Endothelial cell (in vitro differentiated cells): ENCODE data around the gene EPG5. TPM values are rescaled to one million over a fixed set of nuclear protein-coding genes. Genes with fewer than 3 reads are reported as not detected.

ENCODE experiments used
- DNase-seq: peaks from one replicate; pipeline ENCODE4 v3.0.0; 2021; ENCODE audit warnings: low spot score
- H3K27ac Mint-ChIP-seq: one replicate; pipeline ENCODE4 v1.8.0; 2021; ENCODE audit warnings: mixed read lengths, inconsistent platforms; ENCODE audit not compliant: unreplicated experiment
- H3K27me3 Mint-ChIP-seq: one replicate; pipeline ENCODE4 v1.8.0; 2021; ENCODE audit warnings: mild to moderate bottlenecking, moderate library complexity, mixed read lengths, inconsistent platforms; ENCODE audit not compliant: unreplicated experiment
- H3K36me3 Mint-ChIP-seq: one replicate; pipeline ENCODE4 v1.8.0; 2021; ENCODE audit warnings: mild to moderate bottlenecking, low read depth, mixed read lengths, inconsistent platforms; ENCODE audit not compliant: unreplicated experiment
- H3K4me1 Mint-ChIP-seq: one replicate; pipeline ENCODE4 v1.8.0; 2021; ENCODE audit warnings: mild to moderate bottlenecking, mixed read lengths, inconsistent platforms; ENCODE audit not compliant: unreplicated experiment
- H3K4me3 Mint-ChIP-seq: one replicate; pipeline ENCODE4 v1.8.0; 2021; ENCODE audit warnings: mild to moderate bottlenecking, mixed read lengths, inconsistent platforms; ENCODE audit not compliant: unreplicated experiment
- H3K9me3 Mint-ChIP-seq: one replicate; pipeline ENCODE4 v1.8.0; 2021; ENCODE audit warnings: mixed read lengths, inconsistent platforms; ENCODE audit not compliant: unreplicated experiment
- total RNA-seq: library from RNA; stranded (reverse); fragmentation: NEBNext Ultra II Directional; extraction: Animal tissue kit (Norgen Biotek cat#: 25700); gene quantifications from one replicate; pipeline ENCODE4 v1.2.1, GENCODE V29; 2021; ENCODE audit not compliant: unreplicated experiment
- TF ChIP-seq, protein P1 (sequence below): fragments of 200-600 bp; sonication (generic); IDR thresholded peaks from one replicate; pipeline ENCODE4 v1.5.0; 2021; ENCODE audit warnings: antibody characterized with exemption; ENCODE audit not compliant: unreplicated experiment

The EPG5 gene
- total RNA-seq, 1 donor from 2014 or later: 26.1 TPM

DNA sequence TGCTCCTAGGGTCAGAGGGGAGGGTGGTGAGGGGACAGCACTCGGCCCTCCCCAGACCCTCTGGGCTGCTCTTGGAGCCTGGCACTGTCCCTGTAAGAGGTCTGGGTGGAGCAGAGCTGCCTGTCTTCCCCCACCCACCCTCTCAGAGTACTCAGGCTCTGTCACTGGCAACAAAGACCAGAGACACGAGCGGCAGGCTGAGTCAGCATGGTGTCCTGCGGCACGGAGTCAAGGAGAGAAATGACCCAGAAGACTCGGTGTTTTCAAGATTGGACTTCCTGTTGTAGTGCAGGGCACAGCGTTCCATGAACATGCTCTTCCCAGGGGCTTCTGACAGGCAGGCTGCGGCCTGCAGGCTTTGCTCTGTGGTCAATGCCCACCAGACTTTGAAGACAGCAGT lies 121.7 kb downstream of the EPG5 start:
- Mint-ChIP-seq H3K9me3 (no peaks in the 10 kb centered on the region), H3K4me1 (peaks cover 5% of the 10 kb centered on the region), H3K27ac (no peak overlapping the region), H3K36me3 (peaks cover 16% of the 10 kb centered on the region), H3K27me3 (peaks cover 12% of the 10 kb centered on the region), H3K4me3 (no peak overlapping the region)
- DNase-seq: no peak
- TF ChIP-seq, protein P1, sequence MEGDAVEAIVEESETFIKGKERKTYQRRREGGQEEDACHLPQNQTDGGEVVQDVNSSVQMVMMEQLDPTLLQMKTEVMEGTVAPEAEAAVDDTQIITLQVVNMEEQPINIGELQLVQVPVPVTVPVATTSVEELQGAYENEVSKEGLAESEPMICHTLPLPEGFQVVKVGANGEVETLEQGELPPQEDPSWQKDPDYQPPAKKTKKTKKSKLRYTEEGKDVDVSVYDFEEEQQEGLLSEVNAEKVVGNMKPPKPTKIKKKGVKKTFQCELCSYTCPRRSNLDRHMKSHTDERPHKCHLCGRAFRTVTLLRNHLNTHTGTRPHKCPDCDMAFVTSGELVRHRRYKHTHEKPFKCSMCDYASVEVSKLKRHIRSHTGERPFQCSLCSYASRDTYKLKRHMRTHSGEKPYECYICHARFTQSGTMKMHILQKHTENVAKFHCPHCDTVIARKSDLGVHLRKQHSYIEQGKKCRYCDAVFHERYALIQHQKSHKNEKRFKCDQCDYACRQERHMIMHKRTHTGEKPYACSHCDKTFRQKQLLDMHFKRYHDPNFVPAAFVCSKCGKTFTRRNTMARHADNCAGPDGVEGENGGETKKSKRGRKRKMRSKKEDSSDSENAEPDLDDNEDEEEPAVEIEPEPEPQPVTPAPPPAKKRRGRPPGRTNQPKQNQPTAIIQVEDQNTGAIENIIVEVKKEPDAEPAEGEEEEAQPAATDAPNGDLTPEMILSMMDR: no peak

DNA sequence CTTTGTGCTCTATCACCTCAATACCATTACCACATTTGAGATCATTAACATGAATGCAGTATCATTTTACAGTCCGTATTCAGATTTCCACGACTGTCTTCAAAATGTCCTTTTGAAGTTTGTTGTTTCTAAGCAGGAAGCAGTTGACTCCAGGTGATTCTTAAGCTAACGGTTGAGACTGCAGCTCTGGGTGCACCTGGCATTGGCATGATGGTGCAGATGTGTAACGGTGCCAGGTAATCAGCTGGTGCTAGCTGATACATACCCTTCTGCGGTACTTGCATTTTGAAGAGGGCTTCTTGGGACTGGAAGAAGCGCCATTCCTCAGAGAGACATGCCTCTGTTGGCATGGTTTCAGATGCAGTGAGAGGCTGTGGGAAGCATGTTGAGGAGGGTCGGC lies 122.2 kb downstream of the EPG5 start:
- peaks cover 5% of the 10 kb centered on the region for H3K4me1 Mint-ChIP-seq
- DNase-seq: no peak
- peaks cover 16% of the 10 kb centered on the region for H3K36me3 Mint-ChIP-seq
- peaks cover 14% of the 10 kb centered on the region for H3K27me3 Mint-ChIP-seq
- TF ChIP-seq, protein P1: no peak
- H3K27ac Mint-ChIP-seq: no peak overlapping the region
- no peak overlapping the region for H3K4me3 Mint-ChIP-seq
- H3K9me3 Mint-ChIP-seq: no peaks in the 10 kb centered on the region

DNA sequence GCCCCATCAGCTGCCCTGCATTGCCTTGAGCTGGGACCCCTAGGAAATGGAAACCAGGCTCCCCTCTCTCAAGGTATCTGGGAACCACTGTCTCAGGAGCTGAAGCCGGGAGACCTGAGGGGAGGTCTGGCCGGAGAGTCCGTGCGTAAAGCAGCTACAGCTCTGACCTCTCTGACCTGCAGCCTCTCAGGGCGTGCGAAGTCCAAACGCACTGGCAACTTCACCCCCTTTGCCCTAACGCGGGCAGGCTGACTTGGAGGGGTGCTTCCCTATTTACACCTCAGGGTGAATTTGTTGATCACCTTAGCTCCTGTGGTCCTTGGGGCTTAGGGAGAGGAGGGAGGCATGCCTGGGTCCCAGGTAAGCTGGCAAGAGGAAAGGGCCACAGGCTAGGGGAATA lies 124.1 kb downstream of the EPG5 start:
- no peak for DNase-seq
- Mint-ChIP-seq H3K27me3 (peaks cover 17% of the 10 kb centered on the region), H3K9me3 (no peaks in the 10 kb centered on the region), H3K4me1 (peaks cover 8% of the 10 kb centered on the region), H3K4me3 (no peak overlapping the region), H3K27ac (no peak overlapping the region), H3K36me3 (peaks cover 6% of the 10 kb centered on the region)
- TF ChIP-seq, protein P1: no peak

DNA sequence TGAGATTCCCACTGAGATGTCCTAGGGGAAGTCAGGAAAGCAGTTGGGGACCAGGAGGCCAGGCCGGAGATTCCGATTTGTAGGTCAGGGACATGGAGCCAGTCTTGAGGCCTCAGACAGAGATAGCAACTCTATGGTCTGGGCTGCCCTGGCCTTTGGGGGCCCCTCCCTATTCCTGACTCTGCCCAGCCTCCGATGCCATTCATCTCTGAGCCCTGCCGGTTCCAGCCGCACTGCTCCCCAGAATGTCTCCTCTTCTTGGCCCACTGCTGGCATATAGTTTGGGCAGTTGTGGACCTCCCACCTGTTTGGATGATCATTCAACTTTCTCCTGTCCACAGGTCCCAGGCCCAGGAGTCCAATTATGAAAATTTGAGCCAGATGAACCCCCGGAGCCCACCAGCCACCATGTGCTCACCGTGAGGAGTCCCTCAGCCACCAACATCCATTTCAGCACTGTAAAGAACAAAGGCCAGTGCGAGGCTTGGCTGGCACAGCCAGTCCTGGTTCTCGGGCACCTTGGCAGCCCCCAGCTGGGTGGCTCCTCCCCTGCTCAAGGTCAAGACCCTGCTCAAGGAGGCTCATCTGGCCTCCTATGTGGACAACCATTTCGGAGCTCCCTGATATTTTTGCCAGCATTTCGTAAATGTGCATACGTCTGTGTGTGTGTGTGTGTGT lies 125.2 kb downstream of the EPG5 start:
- H3K4me3 Mint-ChIP-seq: no peak overlapping the region
- H3K9me3 Mint-ChIP-seq: no peaks in the 10 kb centered on the region
- peaks cover 10% of the 10 kb centered on the region for H3K4me1 Mint-ChIP-seq
- H3K36me3 Mint-ChIP-seq: peaks cover 5% of the 10 kb centered on the region
- peaks cover 18% of the 10 kb centered on the region for H3K27me3 Mint-ChIP-seq
- DNase-seq: no peak
- TF ChIP-seq, protein P1: no peak
- H3K27ac Mint-ChIP-seq: no peak overlapping the region

DNA sequence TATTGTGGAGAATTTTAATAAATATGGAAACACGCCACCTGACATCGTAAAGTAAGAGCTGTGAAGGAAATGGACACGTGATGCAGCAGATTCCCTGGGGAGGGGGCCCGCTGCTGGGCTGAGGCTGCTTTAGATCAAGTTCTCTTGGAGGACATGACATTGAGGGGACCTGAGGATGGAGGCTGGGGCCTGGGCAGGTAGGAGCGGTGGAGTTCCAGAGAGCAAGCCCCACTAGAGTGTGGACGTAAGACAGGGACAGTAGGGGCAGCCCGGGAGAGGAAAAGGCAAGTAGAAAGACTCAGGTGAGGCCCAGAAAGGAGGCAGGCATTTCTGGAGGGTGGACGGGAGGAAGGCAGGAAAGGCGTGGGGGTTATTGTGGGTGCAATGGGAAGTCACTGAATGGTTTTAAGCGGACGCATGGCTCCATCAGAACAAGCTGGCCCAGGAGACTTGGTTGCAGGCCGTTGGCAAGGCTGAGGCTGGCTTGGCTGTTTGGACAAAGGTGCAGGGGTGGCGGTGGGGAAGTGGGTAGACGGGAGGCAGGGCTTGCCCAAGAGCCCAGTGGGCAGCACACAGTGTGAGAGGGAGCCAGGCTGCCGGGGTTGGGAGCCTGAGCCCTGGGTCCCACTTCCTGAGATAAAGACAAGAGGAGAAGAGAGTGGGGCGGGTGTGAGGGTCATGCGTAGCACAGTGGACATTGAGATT lies 125.9 kb downstream of the EPG5 start:
- Mint-ChIP-seq H3K4me1 (peaks cover 13% of the 10 kb centered on the region), H3K27me3 (peaks cover 20% of the 10 kb centered on the region), H3K4me3 (no peak overlapping the region), H3K9me3 (no peaks in the 10 kb centered on the region), H3K27ac (no peak overlapping the region), H3K36me3 (peaks cover 5% of the 10 kb centered on the region)
- TF ChIP-seq, protein P1: no peak
- DNase-seq: no peak
